Duodenal mucosa (tissue), 2 donors: ENCODE results near the gene DYNLT5.
A peak's percentile ranks its signal among the peaks of the same experiment; 100 is the strongest.

Source experiments
- H3K27ac ChIP-seq: one replicate; pipeline ENCODE4 v1.7.0; 2013; ENCODE audit warnings: low read depth, low read length
- H3K27me3 ChIP-seq, 2 donors: one replicate each; pipeline ENCODE4 v1.7.0; 2013; ENCODE audit warnings: low read length in 2 of 2, control low read depth in 1 of 2; ENCODE audit not compliant: insufficient read depth in 2 of 2, control insufficient read depth in 1 of 2
- H3K36me3 ChIP-seq, 2 donors: one replicate each; pipeline ENCODE4 v1.7.0; 2013; ENCODE audit warnings: low read length in 2 of 2, control low read depth in 1 of 2; ENCODE audit not compliant: insufficient read depth in 2 of 2, control insufficient read depth in 1 of 2
- H3K4me1 ChIP-seq, 2 donors: one replicate each; pipeline ENCODE4 v1.7.0; 2013; ENCODE audit warnings: low read length in 2 of 2, control low read depth in 1 of 2; ENCODE audit not compliant: insufficient read depth in 2 of 2, control insufficient read depth in 1 of 2
- H3K4me3 ChIP-seq, 2 donors: one replicate each; pipeline ENCODE4 v1.7.0; 2013; ENCODE audit warnings: low read length in 2 of 2, low read depth in 1 of 2
- H3K9ac ChIP-seq, 2 donors: one replicate each; pipeline ENCODE4 v1.7.0; 2013; ENCODE audit warnings: low read length in 2 of 2, low read depth in 1 of 2
- H3K9me3 ChIP-seq, 2 donors: one replicate each; pipeline ENCODE4 v1.7.0; 2013; ENCODE audit warnings: low read length in 2 of 2, control low read depth in 1 of 2; ENCODE audit not compliant: control insufficient read depth in 1 of 2

The DYNLT5 gene

GRCh38 chr1:66747501-66747900 lies 4.8 kb upstream of the DYNLT5 start:
- Histone ChIP-seq H3K9ac (no peak overlapping the region), H3K9me3 (no peaks in the 10 kb centered on the region), H3K27me3 (peaks cover 9 to 11% of the 10 kb centered on the region in 2 donors), H3K36me3 (no peaks in the 10 kb centered on the region), H3K4me3 (no peak overlapping the region), H3K4me1 (peaks cover 0 to 4% of the 10 kb centered on the region in 2 donors), H3K27ac (no peak overlapping the region)

- Histone ChIP-seq H3K9ac (no peak overlapping the region), H3K36me3 (no peaks in the 10 kb centered on the region), H3K27me3 (peaks cover 9 to 16% of the 10 kb centered on the region in 2 donors), H3K9me3 (no peaks in the 10 kb centered on the region), H3K27ac (no peak overlapping the region), H3K4me1 (peaks cover 4% of the 10 kb centered on the region in 2 donors), H3K4me3 (no peak overlapping the region)
These were observed 1.7 kb upstream of the DYNLT5 start for GRCh38 chr1:66750577-66750976.

GRCh38 chr1:66751160-66751559 lies 1.1 kb upstream of the DYNLT5 start:
- H3K36me3 ChIP-seq: no peaks in the 10 kb centered on the region
- H3K27ac ChIP-seq: no peak overlapping the region
- H3K27me3 ChIP-seq: peaks cover 9 to 16% of the 10 kb centered on the region in 2 donors
- H3K4me3 ChIP-seq: no peak overlapping the region
- H3K9ac ChIP-seq: no peak overlapping the region
- peaks cover 4% of the 10 kb centered on the region in 2 donors for H3K4me1 ChIP-seq
- no peaks in the 10 kb centered on the region for H3K9me3 ChIP-seq

GRCh38 chr1:66752671-66753371 lies 562 bp downstream of the DYNLT5 start:
- Histone ChIP-seq H3K9me3 (no peaks in the 10 kb centered on the region), H3K4me3 (peak overlapping the region; percentile 40 to 52), H3K27me3 (peaks cover 9 to 19% of the 10 kb centered on the region in 2 donors), H3K4me1 (peaks cover 4% of the 10 kb centered on the region in 2 donors), H3K27ac (no peak overlapping the region), H3K9ac (no peak overlapping the region), H3K36me3 (no peaks in the 10 kb centered on the region)

GRCh38 chr1:66757722-66758240 lies 5.5 kb downstream of the DYNLT5 start:
- Histone ChIP-seq H3K9me3 (no peaks in the 10 kb centered on the region), H3K4me1 (peaks cover 0 to 3% of the 10 kb centered on the region in 2 donors), H3K27me3 (peaks cover 0 to 7% of the 10 kb centered on the region in 2 donors), H3K36me3 (no peaks in the 10 kb centered on the region), H3K9ac (no peak overlapping the region), H3K27ac (no peak overlapping the region), H3K4me3 (no peak overlapping the region)

DNA sequence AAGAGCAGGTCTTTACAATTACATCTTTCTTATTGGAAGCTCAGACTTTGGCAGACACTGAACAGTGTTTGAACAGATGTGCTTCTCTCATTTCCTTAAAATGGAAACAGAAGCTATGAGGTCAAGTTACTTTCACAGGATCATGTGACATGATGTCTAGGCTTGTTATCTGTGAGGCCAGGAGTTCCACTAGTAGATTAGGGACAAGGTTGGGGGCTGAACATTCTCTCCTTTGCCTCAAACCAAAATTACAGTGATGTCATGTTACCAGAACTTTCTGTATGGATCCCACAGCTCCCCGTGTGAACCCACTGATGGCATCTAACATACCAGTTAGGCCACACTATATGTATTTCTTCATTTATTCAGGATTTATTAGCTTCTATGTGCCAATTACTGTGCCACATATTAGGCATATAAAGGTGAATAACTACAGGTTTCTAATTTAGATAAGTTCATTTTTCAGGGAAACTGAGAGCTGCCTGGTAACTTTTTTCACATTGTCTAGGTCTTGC lies 6.0 kb downstream of the DYNLT5 start:
- Histone ChIP-seq H3K9me3 (no peaks in the 10 kb centered on the region), H3K27me3 (peaks cover 0 to 3% of the 10 kb centered on the region in 2 donors), H3K9ac (no peak overlapping the region), H3K4me1 (no peaks in the 10 kb centered on the region), H3K27ac (no peak overlapping the region), H3K4me3 (no peak overlapping the region), H3K36me3 (no peaks in the 10 kb centered on the region)

- no peak overlapping the region for H3K4me3 ChIP-seq
- no peak overlapping the region for H3K9ac ChIP-seq
- peaks cover 0 to 3% of the 10 kb centered on the region in 2 donors for H3K27me3 ChIP-seq
- no peaks in the 10 kb centered on the region for H3K9me3 ChIP-seq
- H3K27ac ChIP-seq: no peak overlapping the region
- no peaks in the 10 kb centered on the region for H3K4me1 ChIP-seq
- H3K36me3 ChIP-seq: no peaks in the 10 kb centered on the region
These were observed 8.2 kb downstream of the DYNLT5 start for GRCh38 chr1:66760506-66760905.

- no peaks in the 10 kb centered on the region for H3K4me1 ChIP-seq
- H3K27me3 ChIP-seq: peaks cover 0 to 3% of the 10 kb centered on the region in 2 donors
- no peak overlapping the region for H3K9ac ChIP-seq
- H3K4me3 ChIP-seq: no peak overlapping the region
- no peaks in the 10 kb centered on the region for H3K9me3 ChIP-seq
- H3K36me3 ChIP-seq: no peaks in the 10 kb centered on the region
- H3K27ac ChIP-seq: no peak overlapping the region
These were observed 9.0 kb downstream of the DYNLT5 start for GRCh38 chr1:66761221-66761620.

- Histone ChIP-seq H3K4me3 (no peak overlapping the region), H3K9ac (no peak overlapping the region), H3K27me3 (no peaks in the 10 kb centered on the region), H3K9me3 (no peaks in the 10 kb centered on the region), H3K27ac (no peak overlapping the region), H3K4me1 (no peaks in the 10 kb centered on the region), H3K36me3 (no peaks in the 10 kb centered on the region)
These were observed 12.8 kb downstream of the DYNLT5 start for GRCh38 chr1:66764994-66765578.

- Histone ChIP-seq H3K27ac (no peak overlapping the region), H3K36me3 (no peaks in the 10 kb centered on the region), H3K9me3 (no peaks in the 10 kb centered on the region), H3K4me1 (no peaks in the 10 kb centered on the region), H3K4me3 (no peak overlapping the region), H3K9ac (no peak overlapping the region), H3K27me3 (no peaks in the 10 kb centered on the region)
These were observed 15.4 kb downstream of the DYNLT5 start for GRCh38 chr1:66767626-66768025.
